IMR-90 (cell line): ENCODE measurements around the gene GRIA3. TPM values are rescaled to one million over a fixed set of nuclear protein-coding genes. Genes with fewer than 3 reads are reported as not detected.

Experiments
- ATAC-seq: fragments of 200-7000 bp; cut with Tn5 transposase; 2 replicates; pipeline ENCODE4 v1.9.1; 2020; ENCODE audit warnings: low read depth, mild to moderate bottlenecking, moderate library complexity
- BruUV-seq: library from RNA; stranded (reverse); fragments of 400-500 nt; replicated peaks from 2 replicates; lab custom pipeline; 2021; lab: Mats Ljungman, UMichigan
- CTCF ChIA-PET: fragments of 300-600 bp; formaldehyde crosslinking; extraction: SDS; loops from one replicate; lab custom pipeline; 2021; ENCODE audit warnings: antibody characterized with exemption; lab: Yijun Ruan, JAX
- POLR2A ChIA-PET: fragments of 300-600 bp; sonication (Branson Sonifier 250); formaldehyde crosslinking; loops from one replicate; lab custom pipeline; 2022; ENCODE audit warnings: antibody characterized with exemption; ENCODE audit not compliant: unreplicated experiment; lab: Charles Lee
- DNase-seq: peaks from one replicate; pipeline ENCODE4 v3.0.0; 2013
- H2AFZ ChIP-seq: replicated peaks from 2 replicates; pipeline ENCODE3; 2013; ENCODE audit warnings: low read length, mild to moderate bottlenecking; ENCODE audit not compliant: poor library complexity
- H2AK5ac ChIP-seq: 2 replicates; pipeline ENCODE4 v1.6.1; 2013; ENCODE audit warnings: low read depth, low read length, inconsistent platforms
- H2AK9ac ChIP-seq: replicated peaks from 2 replicates; pipeline ENCODE3; 2013; ENCODE audit warnings: mild to moderate bottlenecking, low read depth, low read length, moderate library complexity; ENCODE audit not compliant: poor library complexity
- H2BK120ac ChIP-seq: 2 replicates; pipeline ENCODE4 v1.6.1; 2013; ENCODE audit warnings: low read depth, low read length, inconsistent platforms
- H2BK15ac ChIP-seq: 3 replicates; pipeline ENCODE4 v1.6.1; 2013; ENCODE audit warnings: low read depth, low read length, inconsistent platforms
- H2BK20ac ChIP-seq: 2 replicates; pipeline ENCODE4 v1.6.1; 2013; ENCODE audit warnings: low read depth, mild to moderate bottlenecking, inconsistent platforms, low read length, moderate library complexity
- H2BK5ac ChIP-seq: 2 replicates; pipeline ENCODE4 v1.6.1; 2013; ENCODE audit warnings: mild to moderate bottlenecking, low read depth, low read length, inconsistent platforms; ENCODE audit not compliant: poor library complexity, severe bottlenecking
- H3K14ac ChIP-seq: replicated peaks from 2 replicates; pipeline ENCODE4 v1.6.1; 2013; ENCODE audit warnings: low read depth, low read length, inconsistent platforms
- H3K18ac ChIP-seq: 2 replicates; pipeline ENCODE4 v1.6.1; 2013; ENCODE audit warnings: low read depth, low read length, control low read depth
- H3K23ac ChIP-seq: 2 replicates; pipeline ENCODE4 v1.6.1; 2013; ENCODE audit warnings: low read depth, low read length, inconsistent platforms
- H3K27ac ChIP-seq: 2 replicates; pipeline ENCODE4 v1.5.1; 2013; ENCODE audit warnings: mild to moderate bottlenecking, control low read depth, low read length; ENCODE audit not compliant: insufficient read depth
- H3K27me3 ChIP-seq: 2 replicates; pipeline ENCODE4 v1.6.1; 2013; ENCODE audit warnings: low read length; ENCODE audit not compliant: control insufficient read depth, insufficient read depth
- H3K36me3 ChIP-seq: 2 replicates; pipeline ENCODE4 v1.6.1; 2013; ENCODE audit warnings: low read length, mixed read lengths; ENCODE audit not compliant: control insufficient read depth, insufficient read depth
- H3K4ac ChIP-seq: 2 replicates; pipeline ENCODE4 v1.6.1; 2013; ENCODE audit warnings: low read depth, low read length, inconsistent platforms
- H3K4me1 ChIP-seq: 2 replicates; pipeline ENCODE4 v1.6.1; 2013; ENCODE audit warnings: low read length, mixed read lengths; ENCODE audit not compliant: control insufficient read depth, insufficient read depth
- H3K4me2 ChIP-seq: 2 replicates; pipeline ENCODE4 v1.6.1; 2013; ENCODE audit warnings: low read depth, mild to moderate bottlenecking, control low read depth, low read length, moderate library complexity
- H3K4me3 ChIP-seq: 2 replicates; pipeline ENCODE4 v1.5.1; 2013; ENCODE audit warnings: low read depth, mild to moderate bottlenecking, control low read depth, low read length, moderate library complexity; ENCODE audit not compliant: insufficient read depth
- H3K56ac ChIP-seq: 2 replicates; pipeline ENCODE4 v1.6.1; 2013; ENCODE audit warnings: low read length, inconsistent platforms; ENCODE audit not compliant: insufficient read depth; ENCODE audit errors: extremely low read depth
- H3K79me1 ChIP-seq, 2 experiments: 2 replicates each; pipeline ENCODE4 v1.6.1; 2013; ENCODE audit warnings: low read length in 2 of 2, inconsistent platforms in 1 of 2, low read depth in 1 of 2
- H3K9ac ChIP-seq: 2 replicates; pipeline ENCODE4 v1.6.1; 2013; ENCODE audit warnings: low read depth, low read length, control low read depth
- H3K9me1 ChIP-seq: 2 replicates; pipeline ENCODE4 v1.6.1; 2013; ENCODE audit warnings: low read length, inconsistent platforms; ENCODE audit not compliant: insufficient read depth
- H3K9me3 ChIP-seq: 2 replicates; pipeline ENCODE4 v1.6.1; 2013; ENCODE audit warnings: low read length; ENCODE audit not compliant: control insufficient read depth, insufficient read depth
- H4K20me1 ChIP-seq: 2 replicates; pipeline ENCODE4 v1.6.1; 2013; ENCODE audit warnings: low read length, inconsistent platforms; ENCODE audit not compliant: insufficient read depth
- H4K5ac ChIP-seq: 2 replicates; pipeline ENCODE4 v1.6.1; 2013; ENCODE audit warnings: mild to moderate bottlenecking, low read depth, low read length, control low read depth
- H4K8ac ChIP-seq, 2 experiments: 2 replicates each; pipeline ENCODE4 v1.6.1; 2013; ENCODE audit warnings: low read depth in 2 of 2, low read length in 2 of 2, control low read depth in 1 of 2, inconsistent platforms in 1 of 2
- H4K91ac ChIP-seq: 2 replicates; pipeline ENCODE4 v1.6.1; 2013; ENCODE audit warnings: low read depth, low read length, inconsistent platforms; ENCODE audit not compliant: insufficient read depth
- BHLHE40 ChIP-seq: fragments of 150-350 bp; IDR thresholded peaks from 2 replicates; pipeline ENCODE4 v1.6.1; 2016; ENCODE audit warnings: mild to moderate bottlenecking, low read depth, low read length
- CEBPB ChIP-seq: IDR thresholded peaks from 2 replicates; pipeline ENCODE4 v1.6.1; 2012; ENCODE audit warnings: low read depth, low read length, improper control_type of control experiment
- CHD1 ChIP-seq: IDR thresholded peaks from 2 replicates; pipeline ENCODE4 v1.6.1; 2012; ENCODE audit warnings: low read depth, low read length, improper control_type of control experiment
- ELK1 ChIP-seq: fragments of 150-350 bp; IDR thresholded peaks from 2 replicates; pipeline ENCODE4 v1.6.1; 2016; ENCODE audit warnings: low read depth, mild to moderate bottlenecking, low read length, moderate library complexity, borderline replicate concordance
- FOS ChIP-seq: fragments of 150-350 bp; IDR thresholded peaks from 2 replicates; pipeline ENCODE4 v1.6.1; 2016; ENCODE audit warnings: low read depth, low read length
- MAZ ChIP-seq: IDR thresholded peaks from 2 replicates; pipeline ENCODE4 v1.6.1; 2012; ENCODE audit warnings: low read depth, mild to moderate bottlenecking, low read length, improper control_type of control experiment, moderate library complexity, borderline replicate concordance
- MXI1 ChIP-seq: IDR thresholded peaks from 2 replicates; pipeline ENCODE4 v1.6.1; 2012; ENCODE audit warnings: low read depth, mild to moderate bottlenecking, low read length, moderate library complexity, borderline replicate concordance
- POLR2A ChIP-seq: IDR thresholded peaks from 2 replicates; pipeline ENCODE4 v1.6.1; 2012; ENCODE audit warnings: mild to moderate bottlenecking, low read depth, low read length
- RAD21 ChIP-seq: IDR thresholded peaks from 2 replicates; pipeline ENCODE4 v1.6.1; 2012; ENCODE audit warnings: low read length, improper control_type of control experiment
- RCOR1 ChIP-seq: IDR thresholded peaks from 2 replicates; pipeline ENCODE4 v1.6.1; 2012; ENCODE audit warnings: mild to moderate bottlenecking, low read length, improper control_type of control experiment; ENCODE audit not compliant: insufficient replicate concordance
- RFX5 ChIP-seq: IDR thresholded peaks from 2 replicates; pipeline ENCODE4 v1.8.0; 2012; ENCODE audit warnings: low read depth, mild to moderate bottlenecking, low read length, moderate library complexity
- SMC3 ChIP-seq: fragments of 150-350 bp; IDR thresholded peaks from 2 replicates; pipeline ENCODE4 v1.6.1; 2016; ENCODE audit warnings: low read depth, mild to moderate bottlenecking, antibody characterized with exemption, low read length, moderate library complexity
- USF2 ChIP-seq: fragments of 150-350 bp; IDR thresholded peaks from 2 replicates; pipeline ENCODE4 v1.6.1; 2017; ENCODE audit warnings: mild to moderate bottlenecking, antibody characterized with exemption, low read length, low read depth
- WGBS, 2 experiments: methylation state at CpG; one replicate each; pipeline versions ENCODE4 v1.1.5 to v1.1.7; 2013; ENCODE audit warnings: missing lambda C conversion rate in 2 of 2; ENCODE audit not compliant: insufficient read length in 1 of 2; ENCODE audit errors: extremely low coverage in 2 of 2; 5-methylcytosine and 5-hydroxymethylcytosine counted together
- dilution Hi-C: fragments of 300-500 bp; cut with HindIII; formaldehyde crosslinking; loops from one replicate; pipeline ENCODE4 v1.14.3; 2018; ENCODE audit warnings: low sequenced_read_pairs; ENCODE audit not compliant: unreplicated experiment
- in situ Hi-C: fragments of 300-500 bp; cut with MboI; formaldehyde crosslinking; loops from 3 replicates; pipeline ENCODE4 v1.14.3; 2019; ENCODE audit warnings: low sequenced_read_pairs, inconsistent platforms, mixed read lengths
- intact Hi-C: fragments of 100-400 bp; cut with micrococcal nuclease; formaldehyde crosslinking; loops from 2 replicates; pipeline ENCODE4 v1.10.0; 2022
- polyA plus RNA-seq, 3 experiments: library from polyadenylated mRNA; depleted of rRNA; stranded (reverse); fragments of >200 nt; gene quantifications; 2 replicates each; pipeline ENCODE4 v1.2.3, GENCODE V29; 2012; ENCODE audit warnings: low replicate concordance in 1 of 3
- total RNA-seq: library from RNA; depleted of rRNA; stranded (reverse); fragments of >200 nt; gene quantifications from 2 replicates; pipeline ENCODE4 v1.2.3, GENCODE V29; 2012

The GRIA3 gene
- total and polyA plus RNA-seq, 2 of the 4 experiments (the other 2 are of a cell fraction): not detected

GRCh38 chrX:123348468-123348867 lies 164.4 kb downstream of the GRIA3 start:
- DNase-seq (no peak), ATAC-seq (no peak)
- Histone ChIP-seq H3K4me1 (no peaks in the 10 kb centered on the region), H3K4ac (no peak overlapping the region), H2AK9ac (no peak overlapping the region), H2BK15ac (no peak overlapping the region), H3K4me3 (no peak overlapping the region), H2BK120ac (no peak overlapping the region), H3K56ac (no peak overlapping the region), H3K79me1 (no peaks in the 10 kb centered on the region), H4K20me1 (no peaks in the 10 kb centered on the region), H3K23ac (no peak overlapping the region), H4K5ac (no peak overlapping the region), H3K36me3 (no peaks in the 10 kb centered on the region), H3K9ac (no peak overlapping the region), H2AK5ac (no peak overlapping the region), H3K14ac (no peak overlapping the region), H3K18ac (no peak overlapping the region), H2BK5ac (no peak overlapping the region), H3K9me1 (no peaks in the 10 kb centered on the region), H2BK20ac (no peak overlapping the region), H4K91ac (no peak overlapping the region), H3K4me2 (no peak overlapping the region), H4K8ac (no peak overlapping the region), H3K27ac (no peak overlapping the region), H3K9me3 (no peaks in the 10 kb centered on the region), H2AFZ (no peak overlapping the region), H3K27me3 (no peaks in the 10 kb centered on the region)
- no CpG with 5 or more reads among the region's 1 CpG for WGBS, 2 experiments
- intact Hi-C loops (no loop called here), dilution Hi-C loops (no loop called here), in situ Hi-C loops (no loop called here)
- POLR2A ChIA-PET: no interaction called here
- TF ChIP-seq FOS (no peak), MAZ (no peak), USF2 (no peak), MXI1 (no peak), SMC3 (no peak), RCOR1 (no peak), CEBPB (no peak), RFX5 (no peak), CHD1 (no peak), BHLHE40 (no peak), POLR2A (no peak), ELK1 (no peak), RAD21 (no peak)
- no TSS peak for BruUV-seq
- CTCF ChIA-PET: no interaction called here
